RWPE1 (cell line): Measurements from ENCODE around the gene PHLPP2.

Experiments used
- CTCF ChIA-PET: fragments of 350-600 bp; sonication (Branson Sonifier 250); formaldehyde crosslinking; extraction: SDS; loops from one replicate; lab custom pipeline; 2021; lab: Yijun Ruan, JAX
- POLR2A ChIA-PET: fragments of 400-600 bp; formaldehyde crosslinking; extraction: SDS; loops from one replicate; lab custom pipeline; 2020; ENCODE audit warnings: antibody characterized with exemption; ENCODE audit not compliant: low non-redundant PET; lab: Yijun Ruan, JAX
- DNase-seq: peaks from one replicate; pipeline ENCODE4 v3.0.0; 2012; ENCODE audit warnings: low spot score
- H3K27ac ChIP-seq: fragments of 450-650 bp; 2 replicates; pipeline ENCODE4 v1.5.1; 2017
- CTCF ChIP-seq: fragments of 450-650 bp; conservative IDR thresholded peaks from 2 replicates; pipeline ENCODE4 v1.5.1; 2017; ENCODE audit warnings: low read depth, mild to moderate bottlenecking

PHLPP2 gene

GRCh38 chr16:71737501-71737900 lies 13.0 kb upstream of the PHLPP2 start:
- DNase-seq = no peak
- H3K27ac ChIP-seq = no peak overlapping the region
- TF ChIP-seq CTCF = no peak
- POLR2A ChIA-PET = no interaction called here
- CTCF ChIA-PET = interaction anchor here (0.6 kb wide), 1 partner anchor 23 kb away, joined by 3 read pairs; no protein-coding TSS in a partner anchor

DNA sequence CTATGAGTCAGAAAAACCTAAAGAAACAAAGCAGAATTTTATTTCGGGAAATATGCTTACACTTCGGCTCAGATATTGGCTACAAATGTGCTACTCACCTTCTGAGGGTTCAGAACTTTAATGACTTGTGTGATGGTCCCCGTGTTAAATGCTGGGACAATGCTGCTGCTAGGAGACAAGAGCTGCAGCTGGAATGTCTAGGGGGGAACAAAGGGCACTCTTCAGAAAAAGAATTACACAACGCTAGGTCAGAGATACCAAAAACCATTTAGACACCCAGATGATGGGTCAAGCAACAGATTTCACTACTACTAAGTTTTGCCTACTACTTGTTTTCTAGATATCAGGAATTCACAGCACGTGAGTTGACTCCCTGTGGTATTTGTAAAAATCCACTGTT lies 10.0 kb upstream of the PHLPP2 start:
- TF ChIP-seq CTCF = no peak
- DNase-seq = no peak
- ChIA-PET POLR2A (no interaction called here), CTCF (interaction anchor here (0.5 to 0.9 kb wide), 2 partner anchors 9 to 47 kb away, joined by 3 to 9 read pairs; no protein-coding TSS in a partner anchor)
- H3K27ac ChIP-seq = no peak overlapping the region

GRCh38 chr16:71732587-71732986 lies 8.1 kb upstream of the PHLPP2 start:
- H3K27ac ChIP-seq = no peak overlapping the region
- POLR2A ChIA-PET = no interaction called here
- CTCF ChIA-PET = no interaction called here
- DNase-seq = no peak
- no peak for TF ChIP-seq CTCF

- ChIA-PET CTCF (interaction anchor here (0.6 to 0.7 kb wide), 4 partner anchors 12 to 163 kb away, joined by 3 to 7 read pairs (median 4); no protein-coding TSS in a partner anchor), POLR2A (no interaction called here)
- TF ChIP-seq CTCF = no peak
- no peak for DNase-seq
- no peak overlapping the region for H3K27ac ChIP-seq
Measured at GRCh38 chr16:71727551-71728324, 3.2 kb upstream of the PHLPP2 start.

DNA sequence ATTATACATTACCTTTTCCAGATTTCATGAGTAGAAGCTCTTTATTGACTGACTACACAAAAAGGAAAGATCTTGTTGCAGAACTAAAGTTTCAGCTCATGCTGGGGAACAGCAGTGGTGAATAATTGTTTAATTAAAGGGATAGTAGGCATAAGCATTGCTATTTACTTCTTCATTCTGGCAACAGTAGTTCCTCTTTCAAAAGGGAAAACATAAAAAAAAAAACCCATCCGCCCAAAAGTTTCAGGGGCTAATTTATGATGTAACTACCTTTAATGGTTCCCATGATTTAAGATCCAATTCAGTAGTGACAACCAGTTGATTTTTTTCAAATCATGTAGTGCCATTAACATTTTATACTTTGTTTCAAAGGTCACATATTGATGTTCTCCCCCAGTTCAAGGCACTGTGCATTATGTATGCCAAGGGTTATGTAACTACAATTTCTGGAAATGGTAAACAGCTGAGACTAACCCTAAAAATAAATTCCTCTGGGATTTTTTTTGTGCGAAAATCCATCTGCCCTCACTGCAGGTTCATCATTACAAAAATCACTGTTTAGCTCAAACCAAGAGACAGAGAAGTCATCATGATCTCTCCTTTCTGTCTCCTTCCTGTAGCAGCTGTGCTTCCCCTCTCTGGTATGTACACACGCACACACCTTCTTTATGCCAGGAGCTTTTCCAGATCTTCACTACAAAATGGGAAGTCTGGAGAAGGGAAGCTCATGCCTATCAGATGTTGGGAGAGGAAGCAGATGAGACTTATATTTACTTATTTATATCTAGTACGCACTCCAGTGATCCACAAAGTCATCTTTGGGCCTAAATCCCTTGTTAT lies 2.2 kb upstream of the PHLPP2 start:
- no peak overlapping the region for H3K27ac ChIP-seq
- TF ChIP-seq CTCF = no peak
- no peak for DNase-seq
- ChIA-PET CTCF (no interaction called here), POLR2A (no interaction called here)

- ChIA-PET POLR2A (no interaction called here), CTCF (interaction anchor here (1.0 kb wide), 1 partner anchor 152 kb away, joined by 3 read pairs; no protein-coding TSS in a partner anchor)
- DNase-seq = peak; percentile 76
- H3K27ac ChIP-seq = peak overlapping the region; percentile 86
- no peak for TF ChIP-seq CTCF
Measured at GRCh38 chr16:71723537-71724319, 773 bp downstream of the PHLPP2 start.
